Left kidney (tissue), 1 donor: ENCODE results near the gene KMT2A. TPM values are rescaled to one million over a fixed set of nuclear protein-coding genes. Genes with fewer than 3 reads are reported as not detected.

Source experiments
- polyA plus RNA-seq: library from polyadenylated mRNA; unstranded; fragments of 120-200 nt; gene quantifications from one replicate; pipeline ENCODE4 v1.2.1, GENCODE V29; 2013; ENCODE audit not compliant: insufficient read length

Gene KMT2A
- polyA plus RNA-seq, 1 donor: 56.7 TPM

Other genes with a start within 250 kb of the KMT2A start
- 1.5 TPM for gene JAML, start 211.5 kb upstream of the KMT2A start, polyA plus RNA-seq
- 6.5 TPM for gene MPZL3, start 184.1 kb upstream of the KMT2A start, polyA plus RNA-seq
- 28.3 TPM for gene MPZL2, start 172.2 kb upstream of the KMT2A start, polyA plus RNA-seq
- 0.22 TPM for gene CD3E, start 131.8 kb upstream of the KMT2A start, polyA plus RNA-seq
- 0.50 TPM for gene CD3D, start 93.8 kb upstream of the KMT2A start, polyA plus RNA-seq
- gene CD3G, start 92.1 kb upstream of the KMT2A start, polyA plus RNA-seq: 0.25 TPM
- gene UBE4A, start 76.9 kb upstream of the KMT2A start, polyA plus RNA-seq: 53.0 TPM
- 383 TPM for gene ATP5MG, start 34.9 kb upstream of the KMT2A start, polyA plus RNA-seq
- gene TTC36, start 91.0 kb downstream of the KMT2A start, polyA plus RNA-seq: 1.3 TPM
- gene TMEM25, start 94.7 kb downstream of the KMT2A start, polyA plus RNA-seq: 26.8 TPM
- 54.1 TPM for gene IFT46, start 129.4 kb downstream of the KMT2A start, polyA plus RNA-seq
- 191 TPM for gene ARCN1, start 135.9 kb downstream of the KMT2A start, polyA plus RNA-seq
- gene PHLDB1, start 171.1 kb downstream of the KMT2A start, polyA plus RNA-seq: 155 TPM
- 2.0 TPM for gene TREH, start 243.2 kb downstream of the KMT2A start, polyA plus RNA-seq